IPS-18c (cell line): ENCODE measurements around the gene XRRA1.

Experiments
- H3K4me3 ChIP-seq: 2 replicates; pipeline ENCODE4 v1.7.0; 2013; ENCODE audit warnings: low read depth, mild to moderate bottlenecking, low read length, moderate library complexity; ENCODE audit not compliant: insufficient read depth
- H3K9me3 ChIP-seq: one replicate; pipeline ENCODE4 v1.6.1; 2013; ENCODE audit warnings: mild to moderate bottlenecking, low read length, moderate library complexity; ENCODE audit not compliant: control insufficient read depth, insufficient read depth

Gene XRRA1

DNA sequence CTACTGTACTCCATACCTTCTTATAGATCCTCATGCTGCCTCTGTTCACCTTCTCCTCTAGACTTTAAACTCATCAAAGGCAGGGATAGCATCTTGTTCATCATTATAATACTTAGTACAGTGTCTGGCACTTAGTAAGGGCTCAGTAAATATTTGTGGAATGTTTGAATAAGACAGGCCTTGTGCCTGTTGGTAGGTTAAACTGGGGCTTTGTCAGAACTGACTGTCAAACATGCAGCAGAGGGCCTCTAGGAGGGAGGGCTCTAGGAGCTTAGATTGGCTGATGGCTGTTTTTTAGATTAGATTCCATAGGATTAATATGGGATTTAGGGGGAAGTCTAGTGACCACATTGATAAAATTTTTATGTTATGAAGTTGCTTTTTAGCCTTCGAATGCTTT lies 129.5 kb downstream of the XRRA1 start:
- Histone ChIP-seq H3K9me3 (no peaks in the 10 kb centered on the region), H3K4me3 (no peak overlapping the region)

DNA sequence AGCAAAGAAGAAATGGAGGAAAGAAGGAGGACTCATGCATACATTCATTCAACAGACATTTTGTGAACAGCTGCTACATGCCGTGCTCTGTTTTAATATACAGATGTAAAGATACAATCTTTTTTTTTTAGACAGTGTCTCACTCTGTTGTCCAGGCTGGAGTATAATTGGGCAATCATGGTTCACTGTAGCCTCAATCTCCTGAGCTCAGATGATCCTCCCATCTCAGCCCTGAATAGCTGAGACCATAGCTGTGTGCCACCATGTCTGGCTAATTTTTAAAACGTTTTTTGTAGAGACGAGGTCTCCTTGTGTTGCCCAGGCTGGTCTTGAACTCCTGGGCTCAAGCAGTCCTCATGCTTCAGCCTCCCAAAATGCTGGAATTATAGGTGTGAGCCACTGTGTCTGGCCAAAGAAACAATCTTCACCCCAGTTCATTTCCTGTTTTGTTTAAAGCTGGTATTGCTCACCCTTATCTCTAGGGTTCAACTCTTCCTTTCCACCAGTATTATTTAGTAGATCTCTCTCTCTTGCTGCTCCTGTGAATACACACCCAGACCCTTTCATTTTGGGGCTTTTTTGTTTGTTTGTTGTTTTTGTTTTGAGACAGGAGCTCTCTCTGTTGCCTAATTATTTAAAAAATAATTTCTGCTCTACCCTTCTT lies 130.5 kb downstream of the XRRA1 start:
- Histone ChIP-seq H3K4me3 (no peak overlapping the region), H3K9me3 (no peaks in the 10 kb centered on the region)

DNA sequence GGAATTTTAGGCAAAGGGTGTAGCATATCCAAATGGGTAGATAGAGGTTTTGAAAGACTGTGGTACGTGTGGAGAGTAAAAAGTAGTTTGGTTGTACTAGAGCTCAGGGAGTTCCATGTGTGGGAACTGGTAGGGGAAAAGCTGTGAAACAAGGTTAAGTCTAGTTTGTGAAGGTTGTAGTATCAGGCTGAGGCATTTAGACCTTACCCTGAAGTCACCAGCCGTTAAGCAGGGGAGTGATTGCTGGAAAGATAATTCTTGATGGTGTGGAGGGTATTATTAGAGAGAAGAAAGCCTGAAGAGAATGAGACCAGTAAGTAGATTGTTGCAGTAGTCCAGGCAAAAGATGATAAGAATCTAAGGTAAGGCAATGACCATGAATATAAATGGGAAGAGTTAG lies 132.2 kb downstream of the XRRA1 start:
- Histone ChIP-seq H3K4me3 (no peak overlapping the region), H3K9me3 (no peaks in the 10 kb centered on the region)

DNA sequence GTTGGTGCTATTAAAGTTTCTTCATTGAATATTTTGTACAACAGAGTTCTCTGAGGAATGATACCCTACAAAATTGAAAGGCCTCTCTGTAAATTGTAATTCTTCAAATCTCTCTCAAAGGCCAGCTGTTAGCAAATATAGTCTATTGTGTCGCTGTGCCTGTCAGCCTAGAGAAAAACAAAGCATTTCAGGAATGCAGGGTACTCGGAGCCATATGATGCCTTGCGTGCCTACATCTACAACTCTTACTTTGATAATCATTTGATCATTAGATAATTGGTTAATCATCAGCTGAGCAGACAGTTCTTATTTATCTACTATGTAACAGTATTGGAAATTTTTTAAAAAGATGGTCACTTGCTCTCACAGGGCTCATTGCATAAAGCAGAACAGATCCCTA lies 132.9 kb downstream of the XRRA1 start:
- Histone ChIP-seq H3K9me3 (no peaks in the 10 kb centered on the region), H3K4me3 (no peak overlapping the region)

DNA sequence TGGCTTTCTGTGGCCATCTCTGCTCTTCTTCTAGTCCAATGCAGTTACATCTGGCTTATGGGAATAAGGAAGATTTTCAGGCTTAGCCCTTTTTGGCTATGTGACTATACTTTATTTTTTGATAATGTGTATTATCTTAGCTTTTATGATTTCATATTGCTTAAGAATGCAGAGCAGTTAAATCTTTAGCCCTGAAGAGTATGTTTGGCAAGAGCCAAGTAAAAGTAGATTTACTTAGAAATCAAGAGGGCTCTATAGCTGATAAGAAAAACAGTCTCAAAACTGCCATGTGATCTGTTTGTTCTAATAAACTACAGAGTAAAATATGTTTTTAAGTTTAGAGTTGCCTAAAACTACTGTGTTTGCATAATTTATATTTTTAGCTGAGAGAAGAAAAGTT lies 139.1 kb downstream of the XRRA1 start:
- Histone ChIP-seq H3K4me3 (no peak overlapping the region), H3K9me3 (no peaks in the 10 kb centered on the region)

DNA sequence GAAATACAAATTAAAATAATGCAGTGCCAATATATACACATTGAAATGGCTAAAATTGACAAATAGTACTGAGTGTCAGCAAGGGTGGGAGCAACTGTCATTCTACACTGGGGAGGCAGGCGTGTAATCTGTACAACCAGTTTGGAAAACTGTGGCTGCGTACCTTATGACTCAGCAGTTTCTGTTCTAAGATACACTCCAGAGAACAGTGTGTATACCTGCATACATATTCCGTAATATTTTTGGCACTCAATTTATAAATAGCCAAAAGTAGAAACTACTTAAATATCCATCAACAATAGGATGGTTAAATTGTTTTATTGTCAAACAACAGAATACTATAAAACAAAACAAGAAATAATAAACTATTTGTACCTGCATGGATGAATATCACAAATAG lies 142.6 kb downstream of the XRRA1 start:
- H3K4me3 ChIP-seq, result no peak overlapping the region

DNA sequence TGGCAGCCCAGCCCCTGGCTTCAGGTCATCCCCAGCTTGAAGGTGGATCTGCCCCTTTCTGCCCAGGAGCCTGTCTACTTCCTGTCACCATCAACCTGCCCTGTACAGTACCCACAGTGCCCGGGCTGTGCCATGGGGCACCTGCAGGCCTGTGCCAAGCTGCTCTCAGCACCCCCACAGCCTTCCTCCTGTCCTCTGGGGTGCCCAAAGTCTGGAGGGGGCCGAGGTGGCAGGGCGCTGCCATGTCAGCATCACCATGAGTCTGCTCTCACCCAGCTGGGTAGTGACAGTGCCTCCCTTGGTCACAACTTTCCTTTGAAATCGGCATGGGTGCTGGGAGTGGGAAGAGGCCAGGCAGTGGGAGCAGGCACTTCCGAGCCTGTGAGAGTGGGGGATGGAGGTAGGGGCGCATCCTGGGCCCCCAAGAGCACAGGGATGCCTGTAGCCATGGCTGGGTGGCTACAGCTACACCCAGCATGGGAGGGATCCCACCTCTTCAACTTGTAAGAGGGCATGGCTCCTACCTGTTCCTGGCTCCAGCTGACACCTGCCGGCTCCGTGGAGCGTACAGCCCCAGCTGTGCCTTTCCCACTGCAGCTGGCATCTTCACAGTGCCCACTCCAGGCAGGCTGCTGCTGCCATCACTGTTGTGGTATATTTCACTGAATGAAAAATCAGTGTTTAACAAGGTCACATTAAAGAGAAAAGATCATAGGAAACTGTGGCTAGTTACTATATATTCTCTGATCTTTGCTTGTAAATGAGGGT lies 157.4 kb downstream of the XRRA1 start:
- Histone ChIP-seq H3K4me3 (no peak overlapping the region), H3K9me3 (no peaks in the 10 kb centered on the region)

More for the DNA sequence above, 142.6 kb downstream of the XRRA1 start:
- H3K9me3 ChIP-seq, result no peaks in the 10 kb centered on the region
